CD4-positive, alpha-beta T cell treated with Interleukin-17A for 1 hour (primary cell): Measurements from ENCODE around the gene JAM3.
"Not testable (repeated sequence)": the region's sequence is repeated elsewhere in the genome, so short reads cannot be mapped to it uniquely, and the experiment has no call there.

Experiments used
- DNase-seq: peaks from one replicate; pipeline ENCODE4 v3.0.0-alpha.2; 2020

JAM3 gene

DNA sequence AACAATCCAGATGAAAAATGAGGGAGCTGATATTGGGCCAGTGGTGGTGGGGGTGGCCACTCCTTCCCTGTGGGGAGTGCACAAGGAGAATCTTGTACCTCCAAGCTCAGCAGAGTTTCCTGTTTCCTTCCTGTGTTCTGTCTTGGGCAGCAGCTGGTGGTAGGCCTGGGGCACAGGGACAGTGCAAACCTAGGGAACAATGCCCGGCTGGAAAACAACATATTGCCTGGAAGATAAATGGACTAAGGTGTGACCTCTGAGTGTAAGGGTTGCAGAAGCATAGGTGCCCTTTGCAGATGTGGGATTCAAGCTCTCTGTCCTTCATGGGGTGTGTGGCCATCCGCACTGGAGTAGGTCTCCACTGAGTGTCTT lies 5.8 kb upstream of the JAM3 start:
- DNase-seq, result no peak

DNA sequence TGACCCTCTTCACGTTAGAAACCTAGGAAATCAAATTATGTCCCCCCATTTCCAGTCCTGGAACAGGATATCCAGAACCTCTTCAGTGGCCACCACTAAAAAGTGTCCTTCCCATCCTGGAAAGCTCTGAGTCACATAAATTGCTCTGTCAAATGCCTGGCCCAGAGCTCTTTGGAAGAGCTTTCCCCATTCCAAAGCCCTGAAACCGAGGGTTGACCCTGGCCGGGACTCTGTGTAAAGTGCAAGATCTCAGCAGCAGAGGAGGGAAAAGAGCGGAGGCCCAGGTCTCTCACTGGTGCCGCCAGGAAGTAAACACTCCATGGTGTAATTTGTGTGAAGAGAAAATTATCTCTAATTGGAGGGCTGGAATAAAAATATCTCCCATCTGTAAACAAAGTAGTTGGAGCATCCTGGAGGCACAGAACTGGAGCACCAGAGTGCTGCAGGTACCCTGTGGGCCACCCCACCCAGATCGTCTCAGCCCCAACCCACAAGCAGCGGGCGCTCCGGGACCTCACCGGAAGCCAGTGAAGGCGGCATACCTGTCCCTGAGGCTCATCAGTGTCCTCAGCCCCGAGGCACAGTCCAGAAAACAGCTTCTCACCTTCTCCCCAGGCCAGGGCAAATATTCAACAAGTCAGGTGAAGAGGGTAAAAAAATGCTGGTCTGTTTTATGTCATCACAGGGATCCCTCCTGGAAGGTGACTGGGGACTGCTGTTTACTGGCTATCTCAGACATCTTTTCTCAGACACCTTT lies 4.7 kb upstream of the JAM3 start:
- DNase-seq, result no peak

DNA sequence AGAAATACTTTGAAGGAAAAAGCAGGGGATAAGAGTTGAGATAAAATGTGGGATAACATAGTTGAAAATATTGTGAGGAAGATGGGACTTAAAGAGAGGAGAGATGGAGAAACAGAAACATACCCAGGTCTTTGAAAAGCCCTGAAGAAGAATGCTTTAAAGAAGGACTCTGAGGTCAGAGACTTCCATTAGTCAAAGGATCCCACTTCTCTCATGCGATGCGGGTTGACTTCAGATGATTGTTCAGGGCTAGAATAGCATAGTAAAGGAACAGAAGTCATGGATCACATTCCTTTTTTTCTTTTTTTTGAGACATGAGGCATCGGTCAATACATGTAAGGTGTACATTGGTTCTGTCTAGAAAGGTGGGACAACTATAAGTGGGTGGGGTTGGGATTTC lies 3.5 kb upstream of the JAM3 start:
- no peak for DNase-seq

DNA sequence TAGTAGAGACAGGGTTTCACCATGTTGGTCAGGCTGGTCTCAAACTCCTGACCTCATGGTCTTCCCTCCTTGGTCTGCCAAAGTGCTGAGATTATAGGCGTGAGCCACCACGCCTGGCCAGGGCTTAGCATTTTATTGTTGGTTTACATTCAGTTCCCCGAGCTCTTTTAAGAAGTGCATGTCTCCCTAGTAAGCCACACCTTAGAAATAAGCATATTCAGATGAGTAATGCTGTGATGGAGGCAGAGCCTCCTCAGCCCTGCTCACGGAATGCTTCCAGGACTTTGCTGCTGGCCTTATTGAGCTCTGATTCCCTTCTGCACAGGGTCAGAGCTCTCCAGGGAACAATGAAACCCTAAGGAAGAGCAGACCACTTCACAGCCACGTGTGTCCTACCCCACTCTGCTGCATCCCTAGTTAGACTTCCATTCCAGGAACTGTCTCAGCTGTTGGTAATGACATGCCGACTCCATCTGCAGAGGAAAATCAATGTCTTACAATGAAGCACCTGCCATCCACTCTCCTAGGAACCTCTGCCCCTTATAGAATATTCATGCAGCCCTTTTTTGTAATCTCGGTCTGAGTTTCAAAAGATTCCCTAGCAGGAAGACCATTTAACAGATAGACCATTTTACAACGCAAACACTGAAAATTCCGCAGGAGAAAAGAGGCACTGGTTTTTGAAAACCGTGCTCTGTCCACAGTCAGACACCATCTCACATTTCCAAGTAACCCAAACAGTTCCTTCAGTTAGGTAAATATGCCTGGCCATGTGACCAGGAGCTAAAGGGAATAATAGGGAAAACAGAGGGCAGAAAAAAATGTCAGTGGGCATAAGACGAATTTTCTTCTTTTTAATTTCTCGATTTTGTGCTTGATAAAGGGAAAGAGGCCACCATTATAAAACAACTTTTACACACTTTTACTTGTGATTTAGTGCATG lies 1.7 kb upstream of the JAM3 start:
- no peak for DNase-seq

DNA sequence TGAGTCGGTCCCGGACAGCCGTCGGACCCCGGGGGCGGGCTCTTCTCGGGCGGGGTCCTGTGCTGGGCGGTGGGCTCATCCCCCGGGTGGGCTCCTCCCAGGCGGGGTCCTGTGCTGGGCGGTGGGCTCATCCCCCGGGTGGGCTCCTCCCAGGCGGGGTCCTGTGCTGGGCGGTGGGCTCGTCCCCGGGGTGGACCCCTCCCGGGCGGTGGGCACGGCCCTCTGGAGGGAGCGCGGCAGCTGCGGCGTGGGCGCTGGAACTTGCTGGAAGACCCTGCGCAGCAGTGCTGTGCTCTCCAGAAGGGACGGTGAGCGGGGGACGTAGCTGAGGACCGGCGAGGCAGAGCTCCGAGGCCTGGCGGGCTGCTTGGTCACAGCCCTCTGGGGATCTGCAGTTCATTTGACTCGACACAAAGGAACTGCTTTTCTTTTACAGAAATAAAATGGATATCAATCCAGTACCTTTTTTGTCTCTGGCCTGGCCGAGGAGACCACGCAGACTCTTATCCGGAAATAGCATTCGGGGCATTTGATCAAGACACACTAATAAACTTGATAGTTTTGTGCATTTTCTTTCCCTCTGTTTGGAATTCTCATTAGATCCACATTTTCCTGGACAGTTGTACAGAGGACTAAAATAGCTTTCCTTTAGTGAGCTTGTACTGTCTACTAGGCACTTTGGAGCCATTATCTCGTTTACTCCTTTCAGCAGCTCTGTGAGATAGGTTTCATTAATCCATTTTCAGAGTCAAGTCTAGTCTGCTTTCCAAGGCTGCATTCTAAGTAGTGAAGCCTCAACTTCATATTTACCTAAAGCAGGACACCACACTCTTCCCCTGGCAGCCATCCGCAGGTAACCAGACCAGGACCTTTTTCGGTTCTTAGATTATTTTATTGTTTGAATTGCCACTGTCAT lies 812 bp downstream of the JAM3 start:
- no peak for DNase-seq

DNA sequence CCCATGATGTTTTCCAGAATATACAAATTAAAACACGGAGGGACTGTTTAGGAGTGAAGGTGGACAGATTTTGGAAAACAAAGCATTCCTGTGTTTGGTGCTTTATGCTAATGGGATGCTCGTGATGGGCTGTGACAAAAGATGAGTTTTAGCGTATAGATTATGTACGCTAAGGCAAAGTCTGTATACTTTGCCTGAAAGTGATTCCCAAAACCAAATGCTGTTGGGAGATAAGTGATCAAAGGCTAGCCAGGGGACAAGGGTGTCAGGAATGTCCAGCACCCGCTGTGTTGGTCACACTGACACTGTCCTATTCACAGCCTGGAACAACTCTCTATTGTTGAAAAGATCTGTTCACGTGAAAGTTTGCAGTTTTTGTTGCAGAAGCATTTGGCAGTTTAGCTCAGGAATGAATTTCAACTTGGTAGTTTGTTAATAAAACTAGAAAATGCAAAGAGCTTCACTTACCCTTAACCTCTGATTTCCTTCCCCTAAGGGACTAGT lies 1.5 kb downstream of the JAM3 start:
- no peak for DNase-seq

DNA sequence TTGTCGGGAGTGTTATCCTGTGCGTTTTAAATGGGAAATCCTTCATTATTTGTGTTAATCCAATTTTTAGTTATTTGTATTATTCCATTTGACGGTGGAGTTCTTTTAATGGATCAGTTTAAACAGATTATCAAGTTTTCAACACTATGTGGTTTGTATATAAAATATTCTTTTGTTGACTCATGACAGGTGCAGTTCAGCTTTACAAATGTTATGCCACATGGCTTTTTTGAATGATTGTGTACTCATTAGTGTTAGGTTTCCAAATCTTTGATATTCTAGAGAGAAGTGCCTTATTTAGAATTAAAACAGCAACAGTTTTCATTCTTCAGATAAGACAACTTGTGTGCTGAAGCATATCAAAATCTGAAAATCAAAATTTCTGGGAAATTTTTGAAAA lies 2.4 kb downstream of the JAM3 start:
- no peak for DNase-seq

DNA sequence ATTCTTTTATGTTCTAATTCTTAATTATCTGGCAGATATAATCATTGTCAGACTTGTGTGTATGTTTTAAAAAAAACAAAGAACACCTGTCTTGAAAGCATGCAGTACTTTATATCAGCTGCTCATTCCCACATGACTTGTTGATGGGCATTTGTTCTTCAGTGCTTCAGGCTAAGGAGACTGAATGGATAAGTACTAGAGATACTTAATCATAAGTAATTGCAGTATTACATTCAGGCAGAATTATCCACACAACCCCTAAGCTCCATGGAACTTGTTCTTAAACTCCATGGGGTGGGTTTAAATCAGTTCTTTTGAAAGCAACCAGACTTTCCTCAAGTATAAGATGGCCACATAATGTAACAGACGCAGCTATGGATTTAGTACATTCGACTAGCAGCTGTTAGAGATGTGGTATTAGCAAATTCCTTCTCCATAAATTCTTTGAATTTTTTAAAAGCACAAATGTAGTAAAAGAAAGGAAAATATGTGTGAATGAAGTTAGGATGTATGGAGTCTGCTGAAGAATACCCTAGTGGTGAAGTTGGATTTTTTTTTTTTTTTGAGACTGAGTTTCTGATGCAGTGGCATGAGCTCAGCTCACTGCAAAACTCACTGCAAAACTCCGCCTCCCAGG lies 3.0 kb downstream of the JAM3 start:
- DNase-seq, result no peak

DNA sequence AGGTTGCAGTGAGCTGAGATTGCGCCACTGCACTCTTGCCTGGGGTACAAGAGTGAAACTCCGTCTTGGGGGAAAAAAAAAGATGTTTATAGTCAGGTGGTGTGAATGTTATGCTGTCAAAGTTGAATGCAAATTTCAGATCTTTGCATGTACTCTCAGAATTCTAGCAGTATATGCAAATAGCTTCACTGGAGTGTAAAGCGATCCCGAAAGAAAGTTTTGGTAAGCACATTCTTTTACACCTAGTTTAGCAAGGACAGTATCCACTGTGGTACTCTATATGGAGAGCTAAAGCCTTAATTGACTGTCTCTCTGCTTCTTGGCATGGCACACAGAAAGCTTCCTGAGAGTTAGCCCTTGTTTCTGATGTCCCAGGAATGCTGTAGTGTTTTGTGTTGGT lies 4.0 kb downstream of the JAM3 start:
- DNase-seq, result no peak

DNA sequence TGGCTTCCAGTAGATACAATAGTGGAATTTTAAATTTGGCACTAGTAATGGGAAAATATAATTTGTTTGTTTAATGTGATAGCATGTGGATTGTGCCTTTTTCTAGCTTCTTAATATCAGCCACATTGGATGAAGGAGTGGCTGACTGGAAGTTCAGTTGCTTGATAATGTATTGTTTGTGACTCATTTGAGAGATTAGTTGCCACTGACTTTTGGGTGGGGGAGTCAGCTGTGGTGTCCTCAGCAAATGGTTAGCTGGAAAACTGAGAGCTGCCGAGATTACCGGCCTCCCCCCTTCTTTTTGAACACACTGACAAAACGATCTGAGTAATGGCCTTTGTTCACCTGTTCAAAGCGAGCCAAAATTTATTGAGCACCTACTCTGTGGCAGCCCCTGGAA lies 5.5 kb downstream of the JAM3 start:
- no peak for DNase-seq

DNA sequence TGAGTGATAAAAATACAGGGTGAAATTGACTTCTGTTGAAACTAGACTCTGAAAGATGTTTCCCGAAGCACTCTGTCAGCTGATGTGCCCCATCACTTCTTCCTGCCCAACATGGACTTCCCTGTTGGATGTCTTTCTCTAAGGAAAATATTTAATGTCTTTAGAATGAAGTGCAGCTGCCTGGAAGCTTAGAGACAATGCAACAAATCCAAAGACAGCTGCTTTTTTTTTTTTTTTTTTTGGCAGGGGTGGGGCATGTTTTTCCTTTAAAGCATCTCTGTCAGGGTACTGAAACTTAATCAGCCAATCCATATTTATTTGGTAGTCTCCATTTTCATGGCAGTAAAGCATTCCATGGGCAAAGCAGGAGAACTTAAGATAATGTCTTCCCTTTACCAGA lies 5.9 kb downstream of the JAM3 start:
- DNase-seq, result no peak

DNA sequence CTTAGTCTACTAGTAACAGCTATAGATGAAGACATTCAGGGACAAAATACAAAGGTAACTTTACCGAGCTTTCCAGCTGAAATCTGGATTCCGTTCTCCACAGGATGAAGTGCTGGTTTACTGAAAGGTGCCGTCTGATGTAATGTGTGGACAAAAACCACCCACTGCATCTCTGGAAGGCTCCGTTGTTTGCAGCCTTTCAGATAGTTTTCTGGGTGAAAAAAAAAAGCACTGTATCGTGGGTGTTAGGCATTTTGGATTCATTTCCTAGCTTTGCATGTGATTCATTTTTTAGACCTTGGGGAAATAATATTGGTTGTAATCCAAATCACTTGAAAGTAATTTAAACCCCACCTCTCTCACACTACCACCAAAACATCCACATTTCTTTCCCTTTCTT lies 10.4 kb downstream of the JAM3 start:
- DNase-seq, result no peak

DNA sequence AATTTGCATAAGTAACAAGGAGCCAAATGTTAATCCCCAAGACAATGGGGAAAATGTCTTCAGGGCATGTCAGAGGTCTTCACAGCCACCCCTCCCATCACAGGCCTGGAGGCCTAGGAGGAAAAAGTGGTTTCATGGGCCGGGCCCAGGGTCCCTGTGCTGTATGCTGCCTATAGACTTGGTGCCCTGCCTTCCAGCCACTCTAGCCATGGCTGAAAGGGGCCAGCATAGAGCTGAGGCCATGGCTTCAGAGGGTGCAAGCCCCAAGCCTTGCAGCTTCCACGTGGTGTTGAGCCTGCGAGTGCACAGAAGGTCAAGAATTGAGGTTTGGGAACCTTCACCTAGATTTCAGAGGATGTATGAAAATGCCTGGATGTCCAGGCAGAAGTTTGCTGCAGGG lies 12.4 kb downstream of the JAM3 start:
- DNase-seq, result not testable (repeated sequence)

DNA sequence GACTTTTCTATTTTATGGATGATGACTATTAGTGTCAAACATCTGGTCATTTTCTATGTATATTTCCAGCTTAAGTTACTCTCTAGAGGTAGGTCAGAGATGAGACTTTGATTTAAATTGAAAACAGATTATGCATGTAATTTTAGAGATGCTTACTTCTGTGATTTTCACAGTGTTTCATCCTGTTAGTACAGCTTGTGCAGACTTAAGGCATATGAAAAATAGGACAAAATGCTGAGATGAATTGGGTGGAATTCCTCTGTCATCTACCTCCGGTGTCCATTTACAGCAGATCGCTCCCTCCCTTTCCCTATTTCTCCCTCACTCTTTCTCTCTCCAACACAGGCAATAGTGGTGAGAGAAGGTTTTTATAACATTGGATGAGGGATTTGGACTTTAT lies 14.1 kb downstream of the JAM3 start:
- no peak for DNase-seq

DNA sequence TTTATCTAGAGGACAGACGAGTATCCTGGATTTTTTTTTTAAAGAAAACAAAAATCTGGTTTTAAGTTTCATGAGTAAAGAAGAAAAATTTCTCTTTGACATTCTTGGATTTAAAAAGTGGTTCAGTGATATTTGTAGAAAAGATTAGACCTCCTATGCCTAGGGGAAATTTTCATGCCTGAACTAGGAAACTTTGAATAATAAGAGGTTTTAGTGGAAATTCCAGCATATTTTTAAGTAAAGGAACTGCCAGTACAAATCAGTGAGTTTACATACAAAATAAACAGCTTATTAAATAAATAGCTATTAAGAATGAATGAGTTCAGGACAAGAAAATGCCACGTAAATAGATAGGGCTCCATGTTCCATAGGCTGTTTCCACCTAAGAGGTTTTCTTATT lies 17.5 kb downstream of the JAM3 start:
- no peak for DNase-seq

DNA sequence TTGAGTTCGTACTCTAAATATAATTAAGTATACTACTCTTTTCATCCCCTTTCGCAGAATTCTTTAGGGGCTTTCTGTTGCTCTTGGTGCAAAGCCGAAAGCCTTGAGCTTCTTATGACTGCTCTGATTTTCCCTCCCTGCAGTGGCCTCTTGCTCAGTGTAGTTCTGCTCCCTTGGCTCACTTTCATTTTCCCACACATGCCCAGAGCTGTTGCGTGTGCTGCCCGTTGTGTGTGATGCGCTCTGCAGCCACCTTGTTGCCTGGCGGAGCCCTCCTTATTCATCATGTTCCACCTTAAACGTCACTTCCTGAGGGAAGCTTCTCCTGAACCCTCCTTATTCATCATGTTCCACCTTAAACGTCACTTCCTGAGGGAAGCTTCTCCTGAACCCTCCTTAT lies 23.1 kb downstream of the JAM3 start:
- not testable (repeated sequence) for DNase-seq

DNA sequence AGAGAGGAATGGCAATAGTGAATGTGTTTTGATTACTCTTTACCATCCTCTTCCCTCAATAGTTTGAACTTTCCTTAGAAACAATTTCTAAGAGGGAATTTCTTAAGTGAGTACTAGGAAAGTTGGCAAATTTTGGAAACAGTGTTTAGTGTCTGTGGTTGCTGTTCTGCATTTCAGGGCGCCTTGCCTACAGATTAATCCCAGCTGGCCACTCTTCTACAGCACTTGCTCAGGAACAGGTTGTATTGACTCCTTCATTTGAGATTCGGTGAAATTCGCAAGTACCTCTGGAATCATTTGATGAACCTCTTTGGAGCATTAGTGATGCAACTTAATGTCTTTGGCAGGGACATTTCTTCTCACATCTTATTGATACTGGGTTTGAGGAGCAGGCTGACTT lies 28.3 kb downstream of the JAM3 start:
- DNase-seq, result no peak

DNA sequence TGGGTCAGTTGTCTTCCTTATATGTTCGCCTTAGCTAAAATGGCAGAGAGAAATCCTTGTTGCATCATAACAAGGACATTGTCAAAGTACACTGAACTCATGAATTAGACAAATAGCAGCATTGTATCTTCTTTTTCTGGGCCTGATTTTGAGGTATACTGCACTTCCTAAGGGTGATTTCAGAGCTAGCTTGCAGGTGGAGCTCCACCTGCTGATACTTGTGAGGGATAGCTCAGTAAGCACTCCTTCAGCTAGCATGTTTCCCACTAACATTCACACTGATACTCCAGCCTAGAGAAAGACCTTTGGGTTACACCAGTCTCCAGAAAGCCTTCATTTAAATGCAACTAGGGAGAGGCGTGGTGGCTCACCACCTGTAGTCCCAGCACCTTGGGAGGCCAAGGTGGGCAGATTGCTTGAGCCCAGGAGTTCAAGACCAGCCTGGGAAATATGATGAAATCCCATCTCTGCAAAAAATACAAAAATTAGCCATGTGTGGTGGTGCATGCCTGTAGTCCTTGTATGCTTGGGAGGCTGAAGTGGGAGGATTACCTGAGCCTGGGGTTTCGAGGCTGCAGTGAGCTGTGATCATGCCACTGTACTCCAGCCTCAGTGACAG lies 29.8 kb downstream of the JAM3 start:
- peak; percentile 4 for DNase-seq

DNA sequence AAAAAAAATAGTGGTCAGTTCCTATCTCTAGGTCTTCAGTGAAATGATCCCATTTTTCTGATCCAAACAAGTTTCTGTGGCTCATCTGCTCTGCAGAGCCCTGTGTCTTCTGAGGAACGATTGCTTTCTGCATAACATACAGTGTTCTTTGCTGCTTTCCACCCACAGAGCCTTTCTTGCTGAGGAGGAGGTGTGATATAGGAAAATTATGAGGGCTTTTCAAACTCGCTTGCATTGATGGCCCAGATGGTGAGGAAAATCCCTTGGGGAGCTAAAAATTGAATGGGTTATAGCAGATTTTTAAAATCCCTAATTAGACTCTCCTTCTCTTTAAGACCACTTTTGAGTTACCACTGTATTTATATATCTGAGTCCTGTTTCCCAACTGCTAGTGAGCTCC lies 31.3 kb downstream of the JAM3 start:
- no peak for DNase-seq

DNA sequence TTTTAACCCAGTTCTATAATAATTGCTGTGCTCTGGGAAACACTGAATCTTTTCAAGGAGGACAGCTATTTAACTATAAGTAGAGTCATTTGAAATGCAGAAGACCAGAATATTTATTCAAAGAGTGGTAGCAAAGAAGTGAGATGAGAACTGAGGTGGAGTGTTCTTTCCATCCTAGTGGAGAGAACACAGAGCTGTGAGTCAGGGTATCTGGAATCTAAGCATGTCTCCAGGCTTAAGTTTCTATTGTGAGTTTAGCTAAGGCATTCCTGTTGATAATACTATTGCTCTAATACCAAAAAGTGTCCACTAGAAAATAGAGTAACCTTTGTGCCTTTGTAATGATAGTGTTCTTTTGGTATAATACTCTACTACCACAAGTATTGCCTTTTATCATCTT lies 32.4 kb downstream of the JAM3 start:
- no peak for DNase-seq

DNA sequence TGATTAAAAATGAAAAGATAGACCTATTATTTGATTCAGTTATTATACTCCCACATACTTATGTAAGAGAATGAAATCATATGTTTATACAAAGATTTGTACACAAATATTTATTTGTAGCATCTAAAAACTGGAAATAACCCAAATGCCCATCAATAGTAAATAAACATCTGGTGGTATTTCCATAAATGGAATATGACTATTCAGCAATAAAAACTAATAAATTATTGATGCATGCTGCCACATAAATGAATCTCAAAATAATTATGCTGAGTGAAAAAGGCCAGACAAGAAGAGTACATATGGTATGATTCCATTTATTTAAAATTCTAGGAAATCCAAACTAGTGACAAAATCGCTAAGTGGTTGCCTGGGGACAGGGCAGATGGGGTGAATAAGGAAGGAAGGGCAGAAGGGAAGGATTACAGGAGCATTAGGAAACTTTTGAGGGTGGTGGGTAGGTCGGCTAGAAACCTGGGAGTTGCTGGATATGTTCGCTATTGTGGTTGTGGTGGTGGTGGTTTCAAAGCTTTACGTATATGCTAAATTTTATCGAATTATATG lies 41.5 kb downstream of the JAM3 start:
- no peak for DNase-seq

DNA sequence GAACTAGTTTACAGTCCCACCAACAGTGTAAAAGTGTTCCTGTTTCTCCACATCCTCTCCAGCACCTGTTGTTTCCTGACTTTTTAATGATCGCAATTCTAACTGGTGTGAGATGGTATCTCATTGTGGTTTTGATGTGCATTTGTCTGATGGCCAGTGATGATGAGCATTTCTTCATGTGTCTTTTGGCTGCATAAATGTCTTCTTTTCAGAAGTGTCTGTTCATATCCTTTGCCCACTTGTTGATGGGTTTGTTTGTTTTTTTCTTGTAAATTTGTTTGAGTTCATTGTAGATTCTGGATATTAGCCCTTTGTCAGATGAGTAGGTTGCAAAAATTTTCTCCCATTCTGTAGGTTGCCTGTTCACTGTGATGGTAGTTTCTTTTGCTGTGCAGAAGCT lies 44.9 kb downstream of the JAM3 start:
- not testable (repeated sequence) for DNase-seq
